Astrocyte of the hippocampus (primary cell): Measurements from ENCODE around the gene CCDC92B.

Experiments
- DNase-seq: peaks from one replicate; pipeline ENCODE4 v3.0.0; 2011; ENCODE audit warnings: low read depth, low spot score

CCDC92B gene

DNA sequence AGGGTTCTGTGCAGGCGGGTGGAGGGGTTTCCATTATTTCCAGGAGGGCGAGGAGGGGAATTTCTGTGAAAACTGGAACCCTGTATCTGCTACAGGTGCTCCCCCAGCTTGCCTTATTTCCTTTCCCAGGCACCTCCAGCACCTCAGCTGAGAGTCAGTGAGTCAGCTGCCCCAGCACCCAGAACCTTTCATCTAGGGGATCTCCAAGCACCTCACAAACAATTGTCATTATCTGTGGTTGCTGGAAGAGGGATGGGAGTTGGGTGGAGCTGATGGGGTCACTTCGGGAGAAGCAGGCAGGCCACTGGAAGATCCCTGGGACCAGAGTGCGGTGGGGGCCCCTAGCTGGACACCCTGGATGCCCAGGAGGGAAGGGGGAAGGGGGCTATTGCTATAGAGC is 27.8 kb downstream of the CCDC92B start:
- DNase-seq: no peak

DNA sequence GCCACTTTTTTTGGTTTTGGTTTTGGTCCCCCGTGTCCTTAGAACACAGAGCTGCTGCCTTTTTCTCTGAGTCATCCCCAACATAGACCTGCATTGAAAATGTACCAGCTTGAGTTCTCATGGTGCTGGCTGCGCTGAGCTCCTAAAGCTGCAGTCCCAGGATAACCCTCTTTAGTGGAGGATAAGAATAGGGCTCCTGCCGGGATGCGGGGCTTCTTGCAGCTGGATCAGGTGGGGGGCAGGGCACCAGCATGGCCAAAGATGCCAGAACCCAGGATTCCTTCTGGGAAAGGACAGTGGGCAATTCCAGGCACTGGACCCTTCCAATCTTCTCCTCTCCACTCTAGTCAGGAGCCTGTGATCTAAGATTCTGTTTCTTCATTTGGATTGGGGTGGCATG is 29.6 kb downstream of the CCDC92B start:
- no peak for DNase-seq

DNA sequence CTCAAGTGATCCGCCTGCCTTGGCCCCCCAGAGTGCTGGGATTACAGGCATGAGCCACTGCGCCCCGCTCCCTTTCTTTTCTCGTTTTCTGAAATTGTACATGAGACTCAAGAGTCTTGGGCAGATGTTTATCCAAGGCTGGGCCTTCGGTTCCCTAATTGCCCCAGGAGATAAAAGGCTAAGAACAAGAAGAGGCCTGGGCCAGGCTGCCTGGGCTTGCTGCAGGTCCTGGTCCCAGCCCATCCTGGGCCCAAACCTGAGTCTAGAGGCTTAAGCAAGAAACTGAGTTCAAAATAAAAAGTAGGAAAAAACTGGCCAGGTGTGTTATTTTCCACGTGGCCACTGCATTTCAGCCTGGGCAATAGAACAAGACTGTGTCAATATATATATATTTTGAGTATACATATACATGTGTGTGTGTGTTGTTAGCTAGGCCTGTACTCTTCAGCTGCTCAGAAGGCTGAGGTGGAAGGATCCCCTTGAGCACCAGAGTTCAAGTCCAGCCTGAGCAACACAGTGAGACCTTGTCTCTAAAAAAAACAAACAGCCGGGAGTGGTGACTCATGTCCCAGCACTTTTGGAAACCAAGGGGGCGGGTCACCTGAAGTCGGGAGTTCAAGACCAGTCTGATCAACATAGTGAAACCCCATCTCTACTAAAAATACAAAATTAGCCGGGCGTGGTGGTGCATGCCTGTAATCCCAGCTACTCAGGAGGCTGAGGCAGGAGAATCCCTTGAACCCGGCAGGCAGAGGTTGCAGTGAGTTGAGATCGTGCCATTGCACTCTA is 31.1 kb downstream of the CCDC92B start:
- DNase-seq: no peak

DNA sequence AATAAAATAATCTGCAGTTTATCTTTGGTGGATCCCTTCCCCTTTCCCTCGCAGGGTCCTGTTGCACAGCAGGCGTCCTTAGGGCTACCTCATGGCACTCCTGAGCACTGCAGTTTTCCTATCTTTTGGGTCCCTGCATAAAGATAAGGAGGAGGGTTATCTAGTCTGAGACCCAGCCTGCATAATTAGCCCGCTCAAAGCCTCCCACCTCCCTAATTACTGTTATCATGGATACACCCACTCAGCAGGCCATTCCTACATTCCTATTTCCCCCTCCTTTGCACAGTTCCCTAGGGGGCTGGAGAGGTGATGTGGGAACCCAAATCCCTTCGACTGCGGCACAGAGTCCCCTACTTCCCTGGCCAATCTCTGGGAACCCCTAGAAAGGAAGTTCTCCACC is 32.8 kb downstream of the CCDC92B start:
- DNase-seq: no peak

DNA sequence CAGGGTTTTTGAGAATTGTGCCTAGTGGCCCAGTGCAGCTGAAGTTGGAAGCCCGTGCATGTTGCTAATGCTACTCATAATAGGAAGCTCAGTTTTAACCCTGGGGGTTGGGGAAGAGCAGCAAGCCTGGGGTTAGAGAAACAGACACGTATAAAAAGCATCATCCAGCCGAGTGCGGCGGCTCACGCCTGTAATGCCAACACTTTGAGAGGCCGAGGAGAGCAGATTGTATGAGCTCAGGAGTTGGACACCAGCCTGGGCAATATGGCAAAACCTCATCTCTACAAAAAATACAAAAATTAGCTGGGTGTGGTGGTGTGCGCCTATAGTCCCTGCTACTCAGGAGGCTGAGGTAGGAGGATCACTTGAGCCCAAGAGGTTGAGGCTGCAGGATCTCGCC is 35.6 kb downstream of the CCDC92B start:
- DNase-seq: no peak

DNA sequence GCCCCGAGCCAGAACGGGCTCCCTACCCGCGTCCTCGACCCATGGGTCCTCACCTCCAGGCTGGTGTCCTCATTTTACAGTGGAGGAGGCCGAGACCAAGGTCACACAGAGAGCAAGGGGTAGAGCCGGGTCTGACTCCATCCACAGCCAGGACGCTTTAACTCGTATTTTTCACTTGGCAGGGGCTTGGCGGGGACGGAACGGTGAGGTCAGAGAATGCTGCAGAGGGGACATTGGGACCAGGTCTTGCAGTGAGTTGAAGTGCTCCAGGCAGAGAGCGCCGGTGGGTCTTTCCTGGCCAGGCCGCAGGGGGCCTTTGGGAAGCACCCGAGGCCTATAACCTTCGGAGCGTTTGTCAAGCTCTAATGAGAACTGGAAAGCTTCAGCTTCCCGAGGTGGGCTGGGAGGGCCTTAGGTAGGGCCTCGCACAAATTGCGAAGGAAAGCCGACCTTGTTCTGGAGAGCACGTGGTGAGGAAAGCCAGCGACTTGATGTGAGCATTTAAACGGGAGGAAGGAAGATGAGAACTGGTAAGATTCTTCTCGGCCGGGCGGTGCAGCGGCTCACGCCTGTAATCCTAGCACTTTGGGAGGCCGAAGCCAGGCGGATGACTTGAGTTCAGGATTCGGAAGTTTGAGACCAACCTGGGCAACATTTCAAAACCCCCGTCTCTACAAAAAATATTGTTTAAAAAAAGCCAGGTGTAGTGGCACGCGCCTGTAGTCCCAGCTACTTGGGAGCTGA is 37.0 kb downstream of the CCDC92B start:
- no peak for DNase-seq

DNA sequence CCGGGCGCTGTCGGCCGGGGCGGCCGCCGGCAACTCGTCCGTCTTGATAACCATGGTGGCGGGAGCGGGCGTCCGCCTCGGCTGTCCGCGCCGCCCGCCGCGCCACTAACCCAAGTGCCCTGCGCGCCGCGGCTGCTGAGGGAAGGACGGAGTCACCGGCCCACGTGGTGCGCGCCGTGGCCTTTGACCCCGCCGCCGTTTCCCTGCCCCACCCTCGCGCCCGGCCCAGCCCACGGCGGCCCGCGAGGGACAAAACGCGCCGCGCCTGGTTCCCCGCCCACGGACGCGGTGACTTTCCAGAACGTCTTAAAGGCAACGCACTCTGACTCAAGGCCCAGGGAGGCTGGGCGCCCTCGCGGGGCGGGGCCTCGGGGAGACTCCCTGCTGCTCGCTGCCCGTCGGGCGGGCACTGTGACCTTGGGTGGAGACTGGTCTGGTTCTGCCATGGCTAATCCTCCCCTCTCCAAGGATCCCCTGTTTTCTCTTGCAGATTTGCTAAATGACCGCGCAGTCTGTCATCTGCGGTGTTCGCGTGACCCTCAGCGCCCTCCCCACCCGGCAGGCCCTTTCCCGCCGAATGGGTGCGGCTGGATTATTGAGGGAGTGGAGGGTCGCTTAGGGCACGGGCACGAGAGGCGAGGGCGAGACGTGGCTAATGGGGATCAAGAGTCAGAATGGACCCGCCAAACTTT is 37.7 kb downstream of the CCDC92B start, which contains the start of gene CLUH:
TSS of gene CLUH (minus strand) at position 157 of the 692 bp plus-strand sequence. CDS start at position 54, 103 bp downstream.
- peak; percentile 99 for DNase-seq

DNA sequence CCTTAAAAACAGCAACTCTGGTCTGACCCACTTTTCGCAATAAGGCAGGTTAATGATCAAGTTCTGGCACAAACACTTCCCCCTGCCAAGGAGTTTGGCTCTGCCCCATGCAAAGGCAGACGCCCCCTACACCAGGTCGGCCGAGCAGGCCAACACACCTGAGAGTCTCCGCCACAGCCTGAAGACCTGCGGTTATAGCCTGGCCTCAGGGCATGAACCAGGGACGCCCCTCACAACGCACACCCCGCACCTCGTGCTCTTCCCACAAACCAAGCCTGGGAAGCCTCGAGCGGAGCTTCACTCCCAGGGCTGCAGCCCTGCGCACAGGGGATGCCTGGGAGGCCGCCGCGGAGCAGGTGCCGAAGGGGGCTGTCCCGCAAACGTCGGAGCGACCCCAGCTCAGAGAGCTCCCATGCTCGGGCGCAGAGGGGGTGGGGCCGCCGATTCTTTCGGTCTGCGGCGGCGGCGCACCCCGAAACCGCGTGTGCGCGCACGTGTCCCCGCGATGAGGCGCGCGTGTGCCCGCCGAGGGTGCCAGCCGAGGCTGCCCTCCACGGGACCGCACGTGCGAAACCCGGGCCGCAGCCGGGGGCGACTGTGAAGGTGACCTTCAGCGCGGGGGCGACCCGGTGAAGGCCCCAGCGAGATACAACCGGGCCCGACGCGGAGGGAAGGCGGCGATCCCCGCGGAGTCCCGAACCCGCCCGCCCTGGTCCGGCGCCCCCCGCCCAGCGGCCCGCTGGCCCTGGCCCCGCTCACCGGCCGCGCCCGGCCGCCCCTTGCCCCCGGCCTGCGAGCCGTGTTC is 38.4 kb downstream of the CCDC92B start:
- DNase-seq: peak; percentile 37

DNA sequence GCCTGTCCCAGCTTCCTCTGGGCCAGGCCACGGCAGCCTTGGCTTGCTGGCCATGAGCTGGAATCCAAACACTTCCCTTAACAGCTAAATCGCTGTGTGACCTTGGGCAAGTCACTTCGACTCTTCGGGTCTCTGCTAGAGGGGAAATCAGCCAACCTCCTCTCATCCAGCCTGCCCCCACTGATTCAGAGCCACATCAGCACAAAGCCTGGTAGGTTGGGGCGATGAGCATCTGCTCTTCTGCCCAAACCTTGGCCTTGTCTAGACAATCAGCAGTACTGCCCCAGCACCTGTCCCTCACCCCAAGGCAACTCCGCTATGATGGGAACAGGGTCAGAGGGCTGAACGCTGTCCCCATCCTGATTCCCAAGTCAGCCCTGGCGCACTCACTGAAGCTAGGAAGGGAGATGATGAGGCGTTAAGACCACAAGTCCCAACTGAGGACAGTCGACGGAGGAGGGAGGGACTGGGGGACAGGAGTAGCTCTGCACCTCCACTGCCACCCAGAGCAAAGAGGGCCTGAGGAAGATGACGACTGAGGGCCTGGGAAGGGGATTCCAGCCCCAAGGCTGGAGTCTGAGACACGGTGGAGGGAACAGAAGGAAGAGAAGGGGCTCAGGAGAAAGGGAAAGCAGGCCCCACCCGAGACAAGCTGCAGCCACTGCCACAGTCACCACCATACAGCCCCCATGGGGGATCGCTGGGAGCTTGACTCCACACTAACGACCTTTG is 39.2 kb downstream of the CCDC92B start:
- DNase-seq: no peak

DNA sequence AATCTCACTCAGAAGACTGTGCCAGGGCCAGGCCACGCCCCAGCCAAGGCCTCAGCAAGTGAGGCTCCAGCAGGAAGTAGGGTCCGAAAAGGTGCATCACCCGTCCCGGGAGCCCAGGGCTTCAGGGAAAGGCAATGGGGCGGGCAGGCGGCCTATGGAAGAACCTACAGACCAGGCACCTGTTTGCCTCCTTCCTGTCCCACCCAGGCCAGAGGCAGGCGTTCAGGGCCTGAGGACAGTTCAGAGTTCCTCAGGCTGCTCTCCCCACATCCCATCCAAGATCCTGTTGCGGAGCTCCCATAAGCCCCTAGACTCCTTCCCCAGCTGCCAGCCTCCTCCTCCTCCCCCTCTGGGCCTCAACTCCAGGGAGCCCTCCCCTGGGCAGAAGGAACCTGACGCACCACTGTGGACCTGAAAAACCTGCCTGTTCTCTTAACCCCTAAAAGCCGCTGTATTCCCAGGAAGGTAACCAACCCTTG is 40.2 kb downstream of the CCDC92B start:
- no peak for DNase-seq

DNA sequence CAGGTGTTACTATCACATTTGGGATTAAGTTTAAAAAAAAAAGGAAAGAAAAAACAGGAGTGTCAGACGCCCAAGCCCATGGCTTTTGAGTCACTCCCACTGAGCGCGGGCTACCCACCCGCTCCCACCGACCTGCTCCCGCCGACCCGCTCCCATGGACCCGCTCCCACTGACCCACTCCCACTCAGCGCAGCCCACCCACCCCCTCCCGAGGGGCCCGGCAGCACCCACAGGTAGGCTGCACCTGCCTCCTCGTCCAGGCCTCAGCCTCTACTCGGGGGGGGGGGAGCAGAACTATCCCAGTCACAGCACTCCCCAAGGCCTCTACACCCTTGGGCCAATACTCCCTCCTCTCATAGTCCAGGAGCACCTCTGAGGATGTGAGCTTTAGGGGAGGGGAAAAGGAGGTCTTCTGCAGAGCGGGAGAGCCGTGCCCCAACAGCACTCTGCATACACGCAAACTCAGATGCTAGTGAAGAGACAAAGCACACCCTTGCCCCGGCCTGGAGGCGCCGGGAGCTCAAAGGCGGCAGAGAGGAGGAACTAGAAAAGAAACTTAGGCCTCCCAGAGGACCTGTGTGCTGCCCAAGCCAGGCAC is 40.8 kb downstream of the CCDC92B start:
- no peak for DNase-seq

DNA sequence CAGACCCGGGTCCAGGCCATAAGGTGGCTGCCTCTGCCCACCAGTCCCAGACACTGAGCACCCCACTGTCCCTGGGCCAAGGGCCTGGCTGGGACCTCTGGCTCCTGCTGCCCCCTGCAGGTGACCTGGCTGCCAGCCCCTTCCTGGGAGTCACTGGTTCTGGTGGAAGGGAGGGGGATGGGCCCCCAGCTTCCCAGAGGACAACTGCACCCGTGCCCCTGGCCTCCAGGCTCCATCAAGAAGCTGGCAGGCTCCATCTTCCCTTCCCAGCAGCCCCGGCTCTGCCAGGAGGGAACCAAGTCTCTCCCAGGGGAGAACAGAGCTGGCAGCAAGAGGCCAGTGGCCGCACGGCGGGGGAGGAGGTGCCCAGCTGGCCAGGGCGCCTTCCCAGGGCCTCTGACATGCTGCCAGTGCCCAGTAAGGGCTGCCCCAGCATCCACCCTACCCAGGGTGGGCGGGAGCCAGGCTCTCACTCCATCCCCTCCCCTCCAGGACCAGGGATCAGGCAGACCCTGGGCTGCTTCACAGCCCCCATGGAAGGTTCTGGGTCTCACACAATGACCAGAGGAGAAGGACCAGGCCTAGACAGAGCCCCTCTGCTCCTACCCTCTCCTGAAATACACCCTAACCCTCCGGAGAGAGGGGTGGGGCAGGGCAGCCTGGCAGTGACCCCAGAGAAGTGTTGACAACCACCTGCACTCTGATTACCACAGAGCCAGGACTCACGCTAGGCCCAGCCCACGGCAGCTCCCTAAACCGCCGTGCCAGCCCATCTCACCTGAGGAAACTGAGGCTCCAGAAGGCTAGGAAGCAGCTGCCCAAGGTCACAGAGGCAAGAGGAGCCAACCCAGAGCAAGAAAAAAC is 41.5 kb downstream of the CCDC92B start:
- peak; percentile 43 for DNase-seq

DNA sequence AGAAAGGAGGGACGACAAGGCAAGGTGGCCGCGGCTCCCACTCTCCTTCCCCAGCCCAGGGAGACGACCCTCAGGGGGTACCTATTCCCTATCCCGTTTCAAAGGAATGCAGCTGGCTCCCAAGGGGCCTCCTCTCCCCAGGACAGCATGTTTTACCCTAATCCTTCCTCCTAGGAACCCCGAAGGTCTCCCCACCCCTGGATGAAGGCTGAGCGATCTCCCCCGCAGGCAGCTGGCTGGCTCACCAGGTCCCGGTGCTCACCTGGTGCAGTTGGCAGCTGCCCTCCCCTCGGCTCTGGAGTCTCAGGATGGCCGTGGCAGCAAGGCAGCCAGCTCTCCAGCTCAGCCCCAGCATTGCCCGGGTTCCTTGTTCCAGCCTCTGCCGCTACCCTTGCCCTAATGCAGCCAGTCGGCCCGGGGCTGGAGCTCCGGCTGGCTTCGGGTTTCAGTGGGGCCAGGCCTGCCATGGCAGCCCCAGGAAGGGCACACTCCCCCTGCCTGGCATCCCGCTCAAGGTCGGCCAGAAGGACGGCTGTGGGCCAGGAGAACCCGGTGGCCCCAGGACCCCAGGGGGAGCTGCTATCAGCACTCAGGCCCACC is 42.4 kb downstream of the CCDC92B start:
- no peak for DNase-seq

DNA sequence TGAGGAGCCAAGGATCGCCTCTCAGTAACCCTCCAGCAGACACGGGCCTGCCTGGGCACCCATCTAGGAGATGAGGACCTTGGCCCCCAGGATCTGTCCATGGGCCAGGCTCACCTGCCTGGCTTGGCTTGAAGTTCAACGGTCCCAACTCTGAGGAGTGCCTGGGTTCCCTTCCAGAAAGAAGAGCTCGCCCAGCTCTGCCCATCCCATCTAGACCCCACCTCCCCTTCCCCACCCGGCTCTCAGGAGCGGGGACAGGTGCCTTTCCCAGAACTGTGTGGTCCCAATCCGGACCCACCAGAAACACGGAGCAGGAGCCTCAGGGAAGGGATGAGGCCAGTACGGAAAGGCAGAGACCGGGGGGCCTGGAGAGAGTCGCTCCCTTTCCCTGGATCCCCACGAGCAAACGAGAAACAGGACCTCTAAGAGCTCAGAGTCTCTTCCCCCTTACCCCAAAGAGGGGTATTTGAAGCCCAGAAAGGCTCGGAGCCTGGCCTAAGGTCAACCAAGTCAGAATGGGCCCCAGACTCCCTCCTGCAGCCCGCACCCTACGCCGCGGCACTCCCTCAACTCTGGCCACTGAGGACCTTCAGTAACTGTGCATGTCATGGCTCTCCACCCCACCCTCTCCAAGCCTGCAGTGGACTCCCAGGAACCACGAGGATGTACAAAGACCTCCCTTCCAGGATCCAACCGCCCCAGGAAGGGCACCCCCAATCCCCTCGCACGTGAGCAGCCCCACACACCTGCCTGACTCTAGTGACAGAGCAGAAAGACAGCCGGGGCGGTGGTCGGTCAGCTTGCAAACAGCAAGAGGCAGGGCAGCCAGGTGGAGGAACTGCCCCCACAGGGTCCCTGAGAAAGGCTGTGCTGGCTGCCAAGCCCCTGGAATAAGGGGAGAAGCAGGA is 43.3 kb downstream of the CCDC92B start:
- no peak for DNase-seq

DNA sequence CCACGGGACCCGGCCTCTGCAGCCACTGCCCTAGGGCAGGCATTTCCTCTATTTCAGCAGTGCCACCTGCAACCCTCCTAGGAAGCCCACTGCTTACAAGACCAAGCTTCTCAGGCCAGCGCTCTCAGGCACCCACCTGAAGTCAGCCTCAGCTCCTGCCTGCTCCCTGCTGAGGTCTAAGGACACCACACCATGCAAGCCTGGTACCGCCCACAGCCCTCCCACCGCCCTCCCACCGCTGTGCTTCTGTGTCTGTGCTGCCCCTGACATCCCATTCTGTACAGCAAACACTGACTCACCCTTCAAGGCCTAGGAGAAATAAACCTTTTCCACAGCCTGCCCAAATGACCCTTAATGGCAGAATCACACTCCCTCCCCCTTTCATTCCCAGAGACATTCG is 44.2 kb downstream of the CCDC92B start:
- peak; percentile 78 for DNase-seq

DNA sequence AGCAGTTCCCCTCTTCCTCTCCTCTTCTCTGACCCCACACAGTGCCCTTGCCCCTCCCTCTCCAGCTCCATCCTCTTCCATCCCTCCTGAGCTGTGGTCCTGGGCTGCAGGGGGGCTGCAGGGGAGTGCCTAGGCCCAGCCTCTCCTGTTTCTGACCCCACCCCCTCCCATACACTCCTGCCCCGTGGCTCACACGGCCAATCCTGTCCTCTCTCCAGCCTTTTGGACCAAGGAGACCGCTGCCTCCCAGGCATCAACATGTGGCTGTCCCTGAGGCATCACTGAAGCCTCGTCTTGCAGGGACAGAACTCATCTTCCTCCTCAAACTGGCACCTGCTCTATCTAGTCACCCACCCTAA is 44.6 kb downstream of the CCDC92B start:
- DNase-seq: no peak

DNA sequence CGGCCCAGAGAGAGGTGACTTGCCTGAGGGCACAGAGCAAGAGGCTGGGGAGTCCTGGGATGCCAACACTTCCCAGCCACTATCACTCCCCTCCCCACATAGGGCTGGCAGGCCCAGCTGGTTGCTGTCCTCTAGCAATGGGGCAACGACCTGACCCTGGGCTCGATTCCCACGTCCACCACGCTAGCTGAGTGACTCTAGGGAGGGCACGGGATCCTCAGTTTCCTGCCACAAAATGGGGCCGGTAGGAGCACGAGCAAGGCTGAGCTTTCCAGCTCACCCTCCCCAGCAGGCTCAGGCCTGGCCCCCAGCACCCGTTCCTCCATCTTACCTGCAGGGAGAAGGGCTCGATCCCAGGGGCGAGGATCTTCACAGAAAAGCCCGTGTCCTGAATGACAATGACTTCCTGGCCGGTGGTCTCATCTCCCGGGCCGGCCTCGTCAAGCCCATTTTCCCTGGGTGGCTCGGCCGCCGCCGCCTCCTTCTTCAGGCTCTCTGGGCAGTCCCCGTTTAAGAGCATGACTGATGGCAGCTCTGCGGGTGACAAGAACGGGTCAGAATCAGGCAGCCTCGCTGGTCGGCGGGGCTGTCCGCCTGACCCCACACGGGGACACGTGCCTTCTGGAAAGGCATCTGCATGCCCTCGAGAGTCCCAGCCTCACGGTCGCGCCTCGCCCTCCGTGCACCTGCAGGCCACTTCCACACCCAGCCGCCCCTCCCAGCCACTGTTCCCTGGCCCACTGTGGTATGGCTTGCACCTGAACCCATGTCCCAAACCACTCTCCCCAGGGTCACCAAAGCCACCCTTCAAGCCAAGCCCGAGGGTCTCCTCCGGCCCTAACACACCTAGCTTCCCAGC is 45.2 kb downstream of the CCDC92B start:
- no peak for DNase-seq
